ENCODE data around the gene SGK2.

SGK2 gene

GRCh38 chr20:43571310-43571709 is 12.5 kb downstream of the SGK2 start:
- no peak overlapping the region for H3K4me3 ChIP-seq (ENCODE audit: low read depth, low read length)
- in situ Hi-C loops (cut with HindIII; ENCODE audit: low pct_ligation_motif_present, low sequenced_read_pairs), result no loop called here
- no peaks in the 10 kb centered on the region for H3K36me3 ChIP-seq (replicated peaks)
- TF ChIP-seq, protein P1, sequence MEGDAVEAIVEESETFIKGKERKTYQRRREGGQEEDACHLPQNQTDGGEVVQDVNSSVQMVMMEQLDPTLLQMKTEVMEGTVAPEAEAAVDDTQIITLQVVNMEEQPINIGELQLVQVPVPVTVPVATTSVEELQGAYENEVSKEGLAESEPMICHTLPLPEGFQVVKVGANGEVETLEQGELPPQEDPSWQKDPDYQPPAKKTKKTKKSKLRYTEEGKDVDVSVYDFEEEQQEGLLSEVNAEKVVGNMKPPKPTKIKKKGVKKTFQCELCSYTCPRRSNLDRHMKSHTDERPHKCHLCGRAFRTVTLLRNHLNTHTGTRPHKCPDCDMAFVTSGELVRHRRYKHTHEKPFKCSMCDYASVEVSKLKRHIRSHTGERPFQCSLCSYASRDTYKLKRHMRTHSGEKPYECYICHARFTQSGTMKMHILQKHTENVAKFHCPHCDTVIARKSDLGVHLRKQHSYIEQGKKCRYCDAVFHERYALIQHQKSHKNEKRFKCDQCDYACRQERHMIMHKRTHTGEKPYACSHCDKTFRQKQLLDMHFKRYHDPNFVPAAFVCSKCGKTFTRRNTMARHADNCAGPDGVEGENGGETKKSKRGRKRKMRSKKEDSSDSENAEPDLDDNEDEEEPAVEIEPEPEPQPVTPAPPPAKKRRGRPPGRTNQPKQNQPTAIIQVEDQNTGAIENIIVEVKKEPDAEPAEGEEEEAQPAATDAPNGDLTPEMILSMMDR (IDR thresholded peaks at IDR 0.05; ENCODE audit: low read depth, low read length, missing control alignments), result no peak
- no peak overlapping the region for H3K27ac ChIP-seq
- H3K27me3 ChIP-seq (replicated peaks), result no peaks in the 10 kb centered on the region
- no peak for DNase-seq

DNA sequence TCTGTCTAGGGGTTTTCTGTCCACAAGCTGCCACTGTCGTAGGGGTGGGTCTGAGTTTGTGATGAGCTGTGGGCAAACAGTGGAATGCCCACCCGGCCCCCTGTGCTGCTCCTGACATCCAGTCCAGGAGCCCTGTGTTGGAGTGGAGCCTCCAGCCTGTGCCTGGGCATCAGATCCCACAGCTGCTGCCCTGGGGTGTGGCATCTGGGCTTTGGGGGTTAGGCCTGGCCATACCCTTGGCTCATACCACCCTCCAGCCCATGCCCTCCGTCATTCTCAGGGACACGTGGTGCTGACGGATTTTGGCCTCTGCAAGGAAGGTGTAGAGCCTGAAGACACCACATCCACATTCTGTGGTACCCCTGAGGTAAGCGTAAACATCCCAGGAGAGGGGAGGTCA is 12.9 kb downstream of the SGK2 start:
- no peaks in the 10 kb centered on the region for H3K27me3 ChIP-seq (replicated peaks)
- H3K36me3 ChIP-seq (replicated peaks), result no peaks in the 10 kb centered on the region
- no peak overlapping the region for H3K4me3 ChIP-seq (ENCODE audit: low read depth, low read length)
- TF ChIP-seq, protein P1 (IDR thresholded peaks at IDR 0.05; ENCODE audit: low read depth, low read length, missing control alignments), result no peak
- in situ Hi-C loops (cut with HindIII; ENCODE audit: low pct_ligation_motif_present, low sequenced_read_pairs), result no loop called here
- no peak for DNase-seq
- no peak overlapping the region for H3K27ac ChIP-seq

GRCh38 chr20:43572891-43573290 is 14.1 kb downstream of the SGK2 start:
- Histone ChIP-seq H3K27ac (no peak overlapping the region), H3K36me3 (replicated peaks) (no peaks in the 10 kb centered on the region), H3K4me3 (ENCODE audit: low read depth, low read length) (no peak overlapping the region), H3K27me3 (replicated peaks) (no peaks in the 10 kb centered on the region)
- in situ Hi-C loops (cut with HindIII; ENCODE audit: low pct_ligation_motif_present, low sequenced_read_pairs), result no loop called here
- TF ChIP-seq, protein P1 (IDR thresholded peaks at IDR 0.05; ENCODE audit: low read depth, low read length, missing control alignments), result no peak
- DNase-seq, result no peak

DNA sequence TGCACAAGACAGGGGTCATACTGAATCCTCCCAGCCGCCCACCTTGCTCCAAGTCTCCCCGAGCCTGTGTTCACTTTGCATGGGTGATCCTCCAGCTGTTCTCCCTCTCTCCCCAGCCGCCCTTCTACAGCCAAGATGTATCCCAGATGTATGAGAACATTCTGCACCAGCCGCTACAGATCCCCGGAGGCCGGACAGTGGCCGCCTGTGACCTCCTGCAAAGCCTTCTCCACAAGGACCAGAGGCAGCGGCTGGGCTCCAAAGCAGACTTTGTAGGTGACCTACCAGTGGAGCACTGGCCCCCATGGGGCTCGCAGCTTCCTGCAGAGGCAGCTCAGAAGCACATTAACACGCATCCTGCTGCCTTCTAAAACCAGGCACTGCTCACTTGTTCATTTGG is 17.3 kb downstream of the SGK2 start:
- Histone ChIP-seq H3K36me3 (replicated peaks) (no peaks in the 10 kb centered on the region), H3K27me3 (replicated peaks) (no peaks in the 10 kb centered on the region), H3K27ac (no peak overlapping the region), H3K4me3 (ENCODE audit: low read depth, low read length) (no peak overlapping the region)
- in situ Hi-C loops (cut with HindIII; ENCODE audit: low pct_ligation_motif_present, low sequenced_read_pairs), result no loop called here
- DNase-seq, result no peak
- TF ChIP-seq, protein P1 (IDR thresholded peaks at IDR 0.05; ENCODE audit: low read depth, low read length, missing control alignments), result no peak

DNA sequence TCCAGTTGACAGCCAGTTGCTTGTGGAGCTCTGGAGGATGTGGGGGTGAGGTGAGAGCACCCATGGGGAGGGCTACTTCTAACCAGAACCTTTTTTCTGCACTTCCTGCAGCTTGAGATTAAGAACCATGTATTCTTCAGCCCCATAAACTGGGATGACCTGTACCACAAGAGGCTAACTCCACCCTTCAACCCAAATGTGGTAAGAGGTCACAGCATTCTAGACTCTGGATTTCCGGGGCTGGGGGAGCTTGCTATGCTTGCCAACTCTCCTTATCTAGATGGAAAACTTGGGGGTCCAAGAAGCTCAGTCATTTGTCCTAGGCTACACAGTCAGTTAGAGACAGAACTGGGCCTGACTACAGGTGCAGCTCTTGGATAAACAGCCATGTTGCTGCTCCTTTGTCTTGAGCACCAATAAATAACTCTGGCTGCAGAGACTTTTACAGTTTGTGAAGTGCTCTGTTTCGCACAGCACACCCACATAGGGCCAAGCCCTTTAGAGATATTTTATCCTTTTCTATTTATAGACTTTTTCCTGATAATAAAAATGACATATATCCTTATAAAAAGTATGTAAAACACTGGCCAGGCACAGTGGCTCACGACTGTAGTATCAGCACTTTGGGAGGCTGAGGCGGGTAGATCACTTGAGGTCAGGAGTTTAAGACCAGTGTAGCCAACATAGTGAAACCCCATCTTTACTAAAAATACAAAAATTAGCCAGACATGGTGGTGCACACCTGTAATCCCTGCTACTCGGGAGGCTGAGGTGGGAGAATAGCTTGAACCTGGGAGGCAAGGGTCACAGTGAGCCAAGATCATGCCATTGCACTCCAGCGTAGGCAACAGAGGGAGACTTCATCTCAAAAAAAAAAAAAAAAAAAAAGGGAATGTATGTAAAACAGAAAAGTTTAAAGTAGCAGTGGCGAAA is 21.3 kb downstream of the SGK2 start:
- H3K4me3 ChIP-seq (ENCODE audit: low read depth, low read length), result no peak overlapping the region
- no peak overlapping the region for H3K27ac ChIP-seq
- TF ChIP-seq, protein P1 (IDR thresholded peaks at IDR 0.05; ENCODE audit: low read depth, low read length, missing control alignments), result no peak
- H3K27me3 ChIP-seq (replicated peaks), result no peaks in the 10 kb centered on the region
- H3K36me3 ChIP-seq (replicated peaks), result no peaks in the 10 kb centered on the region
- DNase-seq, result no peak
- in situ Hi-C loops (cut with HindIII; ENCODE audit: low pct_ligation_motif_present, low sequenced_read_pairs), result no loop called here
